GM19468 (cell line): ENCODE results near the gene ADARB2.
"Not testable (repeated sequence)": the region's sequence is repeated elsewhere in the genome, so short reads cannot be mapped to it uniquely, and the experiment has no call there.

Experiments
- ATAC-seq: cut with Tn5 transposase; IDR thresholded peaks from one replicate; pipeline ENCODE4 v1.9.1; 2021; ENCODE audit warnings: mild to moderate bottlenecking, moderate library complexity, moderate number of reproducible peaks; ENCODE audit not compliant: unreplicated experiment; ENCODE audit errors: extremely low read depth

The ADARB2 gene

DNA sequence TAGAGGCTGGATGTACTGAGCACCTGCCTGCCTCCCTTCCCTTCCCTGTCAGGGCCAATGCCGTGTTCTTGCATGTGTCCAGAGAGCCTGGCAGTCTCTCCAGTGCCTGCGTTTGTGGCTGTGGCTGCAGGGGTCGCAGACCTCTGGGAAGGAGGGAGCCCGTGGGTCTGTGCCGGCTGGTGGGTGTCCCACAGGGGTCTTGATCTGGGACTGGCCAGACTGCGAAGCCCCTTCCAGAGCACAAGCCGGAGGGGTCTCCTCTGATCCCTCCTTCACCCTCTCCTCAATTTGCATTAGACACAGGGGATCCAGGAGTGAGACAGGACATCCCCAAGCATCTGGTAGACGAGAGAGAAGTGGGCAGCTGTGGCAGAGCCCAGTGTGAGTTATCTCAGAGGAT is 199.2 kb downstream of the ADARB2 start:
- no peak for ATAC-seq

DNA sequence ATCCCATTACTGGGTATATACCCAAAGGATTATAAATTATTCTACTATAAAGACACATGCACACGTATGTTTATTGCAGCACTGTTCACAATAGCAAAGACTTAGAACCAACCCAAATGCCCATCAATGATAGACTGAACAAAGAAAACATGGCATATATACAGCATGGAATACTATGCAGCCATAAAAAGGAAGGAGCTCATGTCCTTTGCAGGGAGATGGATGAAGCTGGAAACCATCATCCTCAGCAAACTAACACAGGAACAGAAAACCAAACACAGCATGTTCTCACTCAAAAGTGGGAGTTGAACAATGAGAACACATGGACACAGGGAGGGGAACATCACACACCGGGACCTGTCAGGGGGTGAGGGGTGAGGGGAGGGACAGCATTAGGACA is 199.9 kb downstream of the ADARB2 start:
- ATAC-seq, result not testable (repeated sequence)

DNA sequence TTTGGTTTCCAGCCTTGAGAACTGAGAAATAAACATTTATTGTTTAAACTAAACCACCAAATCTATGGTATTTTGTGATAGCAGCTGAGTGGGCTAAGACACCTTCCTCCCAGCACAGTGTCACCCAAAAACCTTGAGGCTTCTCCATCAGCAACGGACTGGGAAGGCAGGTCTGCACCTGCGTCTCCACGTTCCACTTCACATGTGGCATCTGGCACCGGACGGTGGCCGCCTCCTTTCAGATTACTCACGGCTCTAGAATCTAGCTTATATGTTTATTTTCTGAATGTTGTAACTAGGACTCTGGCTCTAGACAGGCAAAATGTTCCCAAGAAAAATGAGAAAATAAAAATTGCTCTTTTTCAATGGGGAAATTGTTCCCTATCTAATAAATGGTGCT is 201.0 kb downstream of the ADARB2 start:
- ATAC-seq, result no peak

DNA sequence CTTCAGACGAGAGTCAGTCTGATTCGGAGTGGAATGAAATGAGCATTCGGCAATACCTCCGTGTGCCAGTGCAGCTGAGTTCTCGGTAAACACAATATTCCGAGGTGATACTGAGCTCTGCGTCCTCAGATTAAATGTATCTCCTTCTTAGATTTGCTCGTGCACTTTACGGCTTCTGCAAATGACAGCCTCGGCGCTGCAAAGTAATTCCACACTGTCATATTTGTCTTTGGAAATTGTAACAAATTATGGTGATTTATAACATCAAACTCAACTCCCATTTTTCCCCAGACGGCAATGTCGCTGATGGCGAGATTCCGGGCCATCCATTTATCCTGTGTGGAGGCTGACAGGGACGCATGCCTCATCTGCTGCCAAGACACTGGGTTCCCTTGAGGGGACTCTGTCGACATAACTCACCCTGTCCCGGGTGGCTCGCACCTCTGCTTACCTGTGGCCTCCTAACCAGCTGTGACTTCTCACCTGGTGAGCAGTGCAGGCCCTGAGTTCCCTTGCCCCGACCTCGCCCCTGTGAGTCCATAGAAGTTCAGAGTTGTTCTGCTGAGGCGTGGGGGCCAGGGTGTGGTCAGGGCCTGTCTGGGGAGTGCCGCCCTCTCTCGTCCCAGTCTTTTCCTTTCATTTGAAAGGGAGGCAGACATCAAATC is 201.9 kb downstream of the ADARB2 start:
- no peak for ATAC-seq

DNA sequence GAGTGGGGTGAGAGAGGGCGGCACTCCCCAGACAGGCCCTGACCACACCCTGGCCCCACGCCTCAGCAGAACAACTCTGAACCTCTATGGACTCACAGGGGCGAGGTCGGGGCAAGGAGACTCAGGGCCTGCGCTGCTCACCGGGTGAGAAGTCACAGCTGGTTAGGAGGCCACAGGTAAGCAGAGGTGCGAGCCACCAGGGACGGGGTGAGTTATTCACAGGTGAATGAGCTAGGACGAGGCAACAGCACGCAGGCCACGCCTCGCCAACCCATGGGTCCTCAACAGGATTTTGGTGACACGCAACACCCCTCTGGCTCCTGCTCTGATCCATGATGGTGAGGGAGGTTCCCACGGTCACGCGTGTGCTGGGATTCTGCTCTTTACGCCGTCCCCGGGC is 202.5 kb downstream of the ADARB2 start:
- no peak for ATAC-seq

DNA sequence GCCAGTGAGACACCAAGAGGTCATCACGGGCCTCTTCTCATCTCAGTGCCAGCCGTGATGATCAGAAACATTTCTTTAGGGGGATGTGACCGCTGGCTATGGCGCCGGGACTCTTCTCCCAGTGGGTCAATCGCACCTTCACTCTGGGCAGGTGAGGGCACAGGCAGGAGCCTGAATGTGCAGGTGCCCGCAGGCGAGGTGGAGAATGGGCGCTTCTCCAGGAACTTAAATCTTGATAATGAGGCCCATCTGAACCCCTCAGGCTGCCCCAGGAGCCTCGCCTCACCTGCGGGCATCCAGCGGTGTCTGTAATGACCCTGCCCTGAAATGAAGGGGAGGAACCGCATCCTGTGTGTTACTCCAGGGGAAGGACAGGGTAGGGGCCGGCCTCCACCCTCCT is 204.7 kb downstream of the ADARB2 start:
- no peak for ATAC-seq

DNA sequence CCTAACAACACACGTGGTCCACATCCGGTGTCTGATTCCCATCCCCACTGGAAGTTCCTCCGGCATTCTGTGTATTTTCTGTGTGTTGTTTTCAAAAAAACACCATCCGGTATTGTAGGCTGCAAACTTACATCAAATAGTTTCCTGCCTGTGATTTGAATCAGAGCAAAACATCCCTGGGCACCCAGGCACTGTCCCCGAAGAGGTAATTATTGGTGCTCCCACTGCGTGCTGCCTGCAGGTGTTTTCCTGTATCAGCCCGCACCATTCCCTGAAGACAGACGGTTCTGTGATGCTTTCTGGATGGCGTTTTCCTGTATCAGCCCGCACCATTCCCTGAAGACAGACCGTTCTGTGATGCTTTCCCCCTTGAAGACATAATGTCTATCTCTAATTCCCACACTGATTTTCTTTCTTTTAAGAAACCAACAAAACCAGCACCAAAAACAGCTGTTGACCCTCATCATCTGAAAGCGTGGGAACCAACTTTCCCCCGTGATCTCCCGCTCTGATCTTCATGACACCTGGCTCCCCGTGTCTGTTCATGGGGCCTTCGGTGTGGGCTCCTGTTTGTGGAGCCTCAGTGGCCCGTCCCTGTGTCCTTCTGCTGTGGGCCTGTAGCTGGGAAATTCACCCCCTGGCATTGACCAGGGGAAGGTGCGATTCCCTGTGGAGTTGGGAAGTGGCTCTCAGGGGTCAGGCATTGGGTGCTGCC is 205.3 kb downstream of the ADARB2 start:
- no peak for ATAC-seq

DNA sequence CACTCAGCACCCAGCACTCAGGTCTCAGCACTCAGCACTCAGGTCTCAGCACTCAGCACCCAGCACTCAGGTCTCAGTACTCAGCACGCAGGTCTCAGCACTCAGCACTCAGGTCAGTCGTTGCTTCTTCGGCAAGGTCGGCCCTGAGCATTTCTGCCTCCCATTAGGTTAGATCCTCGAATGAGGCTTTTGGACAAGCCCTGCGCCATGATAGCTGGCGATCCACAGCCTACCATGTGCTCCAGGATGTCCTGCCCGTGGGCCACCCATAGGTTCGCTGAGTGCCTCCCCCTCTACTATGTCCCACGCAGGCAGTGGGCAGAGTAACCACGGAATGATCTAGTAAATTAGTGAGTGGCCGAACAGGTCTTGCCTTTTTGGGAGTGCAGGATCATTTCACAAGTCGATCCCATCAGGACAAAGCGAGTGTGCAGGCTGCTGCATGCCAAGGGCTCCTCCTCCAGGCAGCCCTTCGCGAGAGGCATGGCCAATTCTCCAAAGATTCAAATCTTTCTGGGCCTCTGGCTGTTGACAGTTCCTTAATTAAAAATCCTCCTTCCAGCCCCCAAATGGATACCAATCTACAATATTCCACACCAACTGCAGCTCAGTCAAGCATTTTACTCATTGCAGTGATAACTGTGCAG is 206.3 kb downstream of the ADARB2 start:
- no peak for ATAC-seq

DNA sequence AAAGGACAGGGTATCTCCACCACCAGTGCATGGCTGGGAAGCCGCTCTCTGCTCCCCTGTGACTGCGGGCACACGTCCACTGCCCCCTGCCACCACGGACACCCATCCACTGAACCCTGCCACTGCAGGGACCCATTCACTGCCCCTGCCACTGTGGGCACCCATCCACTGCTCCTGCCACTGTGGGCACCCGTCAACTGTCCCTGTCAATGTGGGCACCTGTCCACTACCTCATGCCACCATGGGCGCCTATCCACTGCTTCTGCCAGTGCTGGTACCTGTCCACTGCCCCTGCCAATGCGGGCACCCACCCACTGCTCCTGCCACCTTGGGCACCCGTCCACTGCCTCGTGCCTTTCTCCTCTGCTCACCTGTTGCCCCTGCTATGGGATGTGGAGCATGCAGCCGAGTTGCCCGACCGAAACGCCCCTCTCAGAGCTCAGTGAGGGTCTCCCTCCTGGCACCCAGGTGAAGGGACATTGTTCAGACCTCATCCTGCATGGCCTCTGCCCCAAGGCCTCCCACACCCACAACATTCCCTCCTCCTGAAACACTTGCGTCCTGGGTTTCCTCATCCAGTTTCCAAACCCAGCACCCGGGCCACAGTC is 207.4 kb downstream of the ADARB2 start:
- ATAC-seq, result no peak

DNA sequence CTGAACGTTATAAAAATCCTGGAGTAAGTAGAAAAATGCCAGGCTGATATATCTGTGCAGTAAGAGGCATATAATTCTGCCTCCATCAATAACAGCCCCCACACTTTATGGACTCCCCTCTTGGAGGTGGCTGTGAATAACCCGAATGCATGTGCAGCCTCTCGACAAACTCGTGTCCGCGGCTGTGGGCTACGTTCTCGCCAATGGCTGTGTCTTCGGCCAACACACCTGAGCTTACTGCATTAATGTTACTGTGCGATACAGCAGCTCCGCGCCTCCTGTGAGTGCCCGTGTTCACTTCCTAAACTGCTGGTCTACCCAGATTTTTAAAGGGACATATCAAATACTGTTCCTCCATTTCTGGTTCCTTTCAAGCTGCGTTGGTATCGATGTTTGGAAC is 209.4 kb downstream of the ADARB2 start:
- ATAC-seq, result no peak

DNA sequence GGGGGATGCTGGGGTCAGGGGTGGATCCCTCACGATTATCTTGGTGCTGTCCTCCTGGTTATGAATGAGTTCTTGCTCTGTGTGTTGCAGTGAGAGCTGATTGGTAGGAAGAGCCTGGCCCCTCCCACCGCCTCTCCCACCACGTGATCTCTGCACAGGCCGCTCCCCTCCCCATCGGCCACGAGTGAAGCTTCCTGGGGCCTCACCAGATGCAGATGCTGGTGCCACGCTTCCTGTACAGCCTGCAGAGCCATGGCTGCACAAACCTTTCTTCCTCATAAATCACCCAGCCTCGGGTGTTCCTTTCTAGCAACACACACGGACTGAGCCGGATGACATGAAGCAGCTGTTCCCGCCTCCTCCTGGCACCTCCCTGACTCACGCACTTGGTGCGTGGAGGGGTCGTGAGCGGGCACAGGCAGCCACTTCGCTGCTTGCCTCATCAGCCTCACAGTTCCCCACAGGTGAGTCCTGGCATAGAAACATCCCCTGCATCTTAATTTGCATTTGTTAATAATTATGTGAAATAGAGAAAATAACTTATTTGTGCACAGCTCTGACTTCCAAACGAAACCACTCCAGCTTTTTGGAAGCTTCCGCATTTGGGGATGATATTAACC is 210.8 kb downstream of the ADARB2 start:
- ATAC-seq, result no peak

DNA sequence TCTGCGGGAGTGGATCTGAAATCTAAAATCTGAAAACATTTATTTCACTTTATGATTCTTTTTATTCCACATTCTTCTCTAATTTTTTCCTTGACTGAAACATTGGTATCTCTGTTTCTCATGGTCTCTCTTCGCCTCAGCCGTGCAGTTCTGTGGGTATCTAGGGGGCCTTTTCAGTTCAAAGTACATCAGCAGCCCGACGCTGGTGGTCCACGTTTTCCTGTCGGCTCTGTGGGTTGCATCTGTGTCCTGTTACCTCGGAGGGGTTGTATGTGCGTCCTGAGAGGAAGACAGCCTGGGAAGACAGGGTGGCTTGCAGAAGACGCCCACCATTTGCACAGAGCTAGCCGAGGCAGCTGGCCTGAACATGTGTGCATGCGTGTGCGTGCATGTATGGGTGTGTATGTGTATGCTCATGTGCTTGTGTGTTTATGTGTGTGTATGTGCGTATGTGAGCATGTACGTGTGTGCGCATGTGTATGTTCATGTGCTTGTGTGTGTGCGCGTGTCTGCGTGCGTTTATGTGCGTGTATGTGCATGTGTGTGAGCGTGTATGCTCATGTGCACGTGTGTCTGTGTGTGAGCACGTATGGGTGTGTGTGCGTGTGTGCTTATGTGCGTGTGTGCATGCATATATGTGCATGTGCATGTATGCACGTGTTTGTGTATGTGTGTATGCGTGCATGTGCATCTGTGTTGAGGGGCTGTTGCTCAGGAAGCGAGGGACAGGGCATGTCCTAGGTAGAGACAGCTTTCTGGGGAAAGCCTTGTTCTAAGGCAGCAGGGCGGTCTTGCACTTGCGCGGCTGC is 211.8 kb downstream of the ADARB2 start:
- no peak for ATAC-seq

DNA sequence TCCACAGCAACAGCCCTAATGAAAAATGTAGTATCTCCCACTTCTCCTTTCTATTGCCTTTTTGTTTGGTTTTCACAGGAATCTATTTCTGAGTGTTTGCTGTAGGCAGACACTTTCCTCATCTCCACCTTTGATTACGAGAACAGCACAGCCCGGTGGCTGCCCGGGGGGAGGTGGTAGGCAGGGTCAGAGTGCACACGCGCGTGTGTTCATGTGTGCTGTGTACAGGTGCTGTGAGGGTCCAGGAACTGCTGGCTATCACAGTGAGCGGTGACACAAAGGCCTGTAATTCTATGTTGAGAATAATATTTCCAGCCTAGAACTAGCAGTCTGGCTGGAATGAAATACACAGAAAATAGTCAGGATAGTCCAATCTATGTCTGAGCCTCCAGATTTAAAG is 212.8 kb downstream of the ADARB2 start:
- no peak for ATAC-seq

DNA sequence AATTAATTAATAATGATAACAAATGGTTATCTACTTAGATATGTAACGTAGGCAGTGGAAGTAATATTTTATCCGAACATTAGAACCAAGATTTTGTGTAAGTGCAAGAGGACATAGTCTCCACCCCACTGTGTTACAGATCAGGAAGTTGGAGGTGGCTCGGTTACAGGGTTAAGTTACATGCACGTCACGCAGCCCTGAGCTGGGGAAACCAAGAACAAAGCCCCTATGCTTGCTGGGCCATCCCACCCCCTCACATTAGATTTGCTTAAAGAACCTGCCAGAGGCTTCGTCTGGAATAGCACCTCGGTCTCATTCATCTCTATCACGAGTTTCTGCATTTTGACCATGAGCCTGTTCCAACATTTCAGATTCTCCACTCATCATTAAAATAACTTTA is 214.1 kb downstream of the ADARB2 start:
- no peak for ATAC-seq

DNA sequence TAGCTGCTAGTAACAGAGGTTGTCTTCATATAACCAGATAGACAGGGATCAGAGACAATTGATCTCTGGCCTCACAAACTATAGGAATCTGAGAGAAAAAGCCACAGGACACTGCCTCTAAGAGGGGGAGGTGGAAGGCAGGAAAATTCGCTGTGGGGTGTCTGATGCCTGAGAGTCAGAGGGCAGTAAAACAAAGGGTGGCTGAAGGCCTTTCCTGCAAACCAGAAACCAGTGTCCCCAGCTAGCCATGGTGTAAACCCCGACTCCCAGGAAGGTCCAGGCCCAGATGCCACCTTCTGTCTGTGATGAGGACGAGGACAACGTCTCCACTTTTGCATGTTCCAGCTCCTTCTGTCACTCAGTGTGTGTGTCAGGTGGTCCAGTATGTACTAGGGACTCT is 215.1 kb downstream of the ADARB2 start:
- no peak for ATAC-seq

DNA sequence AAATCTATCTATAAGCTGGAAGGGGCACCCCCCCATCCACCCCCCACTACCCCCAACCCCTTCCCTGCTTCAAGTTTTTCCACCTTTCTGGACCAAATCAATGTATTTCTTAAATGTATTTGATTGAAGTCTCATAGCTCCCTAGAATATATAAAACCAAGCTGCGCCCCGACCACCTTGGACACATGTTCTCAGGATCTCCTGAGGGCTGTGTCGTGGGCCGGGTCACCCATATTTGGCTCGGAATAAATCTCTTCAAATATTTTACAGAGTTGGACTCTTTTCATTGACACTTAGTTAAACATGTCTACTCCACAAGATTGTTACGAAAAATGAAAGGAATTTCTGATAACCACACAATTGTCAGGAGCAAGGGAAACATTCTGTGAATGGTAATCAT is 215.6 kb downstream of the ADARB2 start:
- ATAC-seq, result no peak

DNA sequence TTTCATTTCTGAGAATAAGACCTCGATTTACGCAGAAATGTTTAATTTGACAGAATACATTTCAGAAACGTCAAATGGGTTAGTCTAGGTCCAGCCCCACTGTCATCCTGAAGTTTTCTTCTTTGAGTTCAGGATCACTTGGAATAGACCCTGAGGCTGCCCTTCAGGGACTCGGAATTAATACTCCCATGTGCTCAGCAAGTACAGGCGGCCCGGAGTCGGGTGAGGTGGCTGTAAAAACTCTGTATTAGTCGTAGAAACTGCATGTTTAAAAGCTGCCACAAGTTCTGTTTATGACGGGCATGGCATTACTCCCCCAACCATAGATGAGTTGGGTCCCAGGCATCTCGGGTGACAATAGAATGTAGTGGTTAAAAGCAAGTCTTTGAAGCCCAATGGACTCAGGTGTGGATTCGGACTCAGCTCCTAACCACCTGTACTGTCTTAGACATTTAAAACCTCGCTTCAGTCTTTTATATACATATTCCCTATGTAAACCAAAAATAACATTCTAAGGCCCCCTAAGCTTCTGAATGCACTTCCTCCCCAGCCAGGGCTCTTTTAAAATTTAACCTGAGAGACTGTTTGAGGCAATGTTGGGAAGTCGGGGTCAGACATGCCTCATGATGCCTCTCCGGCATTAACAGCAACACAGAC is 216.3 kb downstream of the ADARB2 start:
- no peak for ATAC-seq

DNA sequence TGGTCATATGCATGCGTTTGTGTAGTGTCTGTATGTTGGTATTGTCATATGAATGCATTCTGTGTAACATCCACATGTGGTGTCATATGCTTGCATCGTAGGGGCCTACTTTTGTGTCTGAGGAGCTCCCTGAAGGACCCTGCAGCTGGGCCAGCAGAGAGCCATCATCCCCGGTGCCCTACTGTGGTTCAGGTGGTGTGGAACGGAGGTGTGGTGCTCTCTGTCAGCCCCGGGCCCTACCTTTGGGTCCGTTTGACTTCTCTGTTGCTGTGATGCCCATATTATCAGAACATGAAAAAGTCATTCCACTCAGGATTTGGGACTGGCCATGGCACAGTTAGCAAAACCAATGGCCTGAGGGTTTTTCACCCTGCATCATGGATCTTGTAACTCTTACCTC is 217.9 kb downstream of the ADARB2 start:
- no peak for ATAC-seq

DNA sequence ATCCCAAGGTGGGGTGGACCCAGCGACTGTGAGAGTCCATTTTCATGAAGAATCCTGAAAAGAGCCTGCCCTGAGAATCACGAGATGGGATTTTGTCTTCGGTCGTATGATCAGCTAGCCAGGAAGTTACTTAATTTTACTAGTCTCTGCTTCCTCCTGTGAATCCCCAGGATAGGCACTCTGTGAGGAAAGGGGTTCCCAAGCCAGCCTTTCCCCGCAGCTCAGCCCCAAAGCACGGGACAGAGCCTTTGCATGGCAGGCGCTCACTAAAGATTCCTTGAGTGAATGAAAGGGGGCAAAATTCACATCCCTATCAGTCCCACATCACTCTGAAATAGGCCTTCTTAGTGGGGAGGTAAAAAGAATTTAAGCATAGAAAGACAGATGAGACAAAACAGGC is 219.6 kb downstream of the ADARB2 start:
- no peak for ATAC-seq
